ENCODE data around the gene CRY2.
"Not testable (repeated sequence)": the region's sequence is repeated elsewhere in the genome, so short reads cannot be mapped to it uniquely, and the experiment has no call there.

- TF ChIP-seq, protein P1, sequence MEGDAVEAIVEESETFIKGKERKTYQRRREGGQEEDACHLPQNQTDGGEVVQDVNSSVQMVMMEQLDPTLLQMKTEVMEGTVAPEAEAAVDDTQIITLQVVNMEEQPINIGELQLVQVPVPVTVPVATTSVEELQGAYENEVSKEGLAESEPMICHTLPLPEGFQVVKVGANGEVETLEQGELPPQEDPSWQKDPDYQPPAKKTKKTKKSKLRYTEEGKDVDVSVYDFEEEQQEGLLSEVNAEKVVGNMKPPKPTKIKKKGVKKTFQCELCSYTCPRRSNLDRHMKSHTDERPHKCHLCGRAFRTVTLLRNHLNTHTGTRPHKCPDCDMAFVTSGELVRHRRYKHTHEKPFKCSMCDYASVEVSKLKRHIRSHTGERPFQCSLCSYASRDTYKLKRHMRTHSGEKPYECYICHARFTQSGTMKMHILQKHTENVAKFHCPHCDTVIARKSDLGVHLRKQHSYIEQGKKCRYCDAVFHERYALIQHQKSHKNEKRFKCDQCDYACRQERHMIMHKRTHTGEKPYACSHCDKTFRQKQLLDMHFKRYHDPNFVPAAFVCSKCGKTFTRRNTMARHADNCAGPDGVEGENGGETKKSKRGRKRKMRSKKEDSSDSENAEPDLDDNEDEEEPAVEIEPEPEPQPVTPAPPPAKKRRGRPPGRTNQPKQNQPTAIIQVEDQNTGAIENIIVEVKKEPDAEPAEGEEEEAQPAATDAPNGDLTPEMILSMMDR (IDR thresholded peaks at IDR 0.05), result not testable (repeated sequence)
- TF ChIP-seq POLR2A (IDR thresholded peaks at IDR 0.05), result not testable (repeated sequence)
Measured at GRCh38 chr11:45905576-45905975, 58.3 kb downstream of the CRY2 start.

Data from esophagus squamous epithelium (tissue), 4 donors.